Measurements from ENCODE around the gene SERPINE3.

GRCh38 chr13:51332566-51333361, 6.7 kb upstream of the SERPINE3 start:
- TF ChIP-seq CTCF (IDR thresholded peaks at IDR 0.05; ENCODE audit: insufficient read depth, low read length) (no peak), SPI1 (IDR thresholded peaks at IDR 0.05; ENCODE audit: borderline replicate concordance, low read depth) (no peak), POLR2AphosphoS5 (IDR thresholded peaks at IDR 0.05; ENCODE audit: low read depth) (no peak), GABPA (IDR thresholded peaks at IDR 0.05; ENCODE audit: low read depth) (no peak)

Data from HL-60 (cell line).